ENCODE measurements around the gene PBX1.

The PBX1 gene

DNA sequence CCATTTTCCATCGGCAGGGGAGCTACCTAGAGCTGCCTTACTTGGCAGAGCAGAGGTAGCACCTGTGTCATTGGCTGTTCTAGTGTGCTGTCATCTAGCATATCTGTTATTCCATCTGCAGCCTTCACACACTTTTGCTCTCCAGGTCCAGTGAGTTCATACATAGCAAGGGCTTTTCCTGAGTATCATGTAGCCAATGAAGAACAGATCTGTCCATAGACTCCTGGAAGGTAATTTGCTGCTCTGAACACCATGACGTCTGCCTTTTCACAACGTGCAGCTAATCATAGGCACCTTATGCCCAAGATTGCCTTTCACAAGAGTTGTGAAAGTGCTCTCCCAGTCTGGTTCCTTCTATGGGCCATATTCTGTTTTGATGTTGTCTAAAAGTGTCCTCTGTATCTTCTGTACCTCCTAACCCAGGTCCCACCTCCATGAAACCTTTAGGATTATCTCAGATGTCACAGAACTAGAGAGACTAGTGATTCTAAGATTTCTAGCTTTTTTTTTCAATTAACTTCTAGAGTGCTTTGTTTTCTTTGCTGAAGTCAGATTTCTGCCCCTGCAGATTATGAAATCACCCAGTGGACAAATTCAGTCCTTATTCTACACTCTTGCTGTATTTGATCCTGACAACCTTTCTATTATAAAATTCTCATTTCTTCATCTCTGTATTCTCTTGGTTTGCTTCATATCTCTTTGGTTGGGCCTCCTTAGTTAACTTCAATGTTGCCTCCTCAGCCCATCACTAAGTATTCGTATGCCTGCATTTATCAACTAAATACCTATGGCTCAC is 134.8 kb downstream of the PBX1 start:
- no peak for DNase-seq (ENCODE audit: low read depth in 1 of 2, low spot score in 1 of 2)

GRCh38 chr1:164694505-164694904 is 135.5 kb downstream of the PBX1 start:
- no peak for DNase-seq (ENCODE audit: low read depth in 1 of 2, low spot score in 1 of 2)

DNA sequence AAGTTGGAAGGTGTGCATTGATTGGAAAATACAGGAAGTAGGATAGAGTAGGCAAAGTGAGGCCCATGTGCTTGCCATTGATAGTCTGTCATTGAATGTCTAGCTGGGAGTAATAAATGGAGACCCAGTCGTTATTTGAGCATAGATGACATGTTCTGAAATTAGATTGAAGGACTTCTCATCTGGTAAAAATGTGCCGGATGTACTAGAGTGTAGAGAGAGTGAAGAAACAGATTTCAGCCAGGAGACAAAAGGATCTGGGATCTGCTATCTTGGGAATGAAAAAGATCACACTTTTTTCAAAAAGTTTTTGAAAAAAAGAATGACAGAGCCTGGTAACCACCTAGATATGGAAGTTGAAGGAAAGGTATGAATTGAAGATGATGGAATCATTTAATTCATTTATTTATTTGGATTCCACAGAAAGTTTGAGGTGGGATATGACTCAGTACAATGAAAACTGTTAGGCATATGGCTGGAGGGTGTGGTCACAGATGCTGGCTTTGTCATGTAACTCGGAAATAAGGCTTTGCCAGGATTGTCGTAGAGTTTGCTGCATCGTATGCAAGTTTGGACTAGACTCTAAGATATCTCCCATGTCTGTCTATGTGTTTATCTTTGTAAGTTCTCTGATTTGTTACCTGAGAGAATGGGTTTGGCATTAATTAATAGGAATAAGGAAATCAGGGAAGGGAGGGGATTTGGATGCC is 137.1 kb downstream of the PBX1 start:
- no peak for DNase-seq (ENCODE audit: low read depth in 1 of 2, low spot score in 1 of 2)

DNA sequence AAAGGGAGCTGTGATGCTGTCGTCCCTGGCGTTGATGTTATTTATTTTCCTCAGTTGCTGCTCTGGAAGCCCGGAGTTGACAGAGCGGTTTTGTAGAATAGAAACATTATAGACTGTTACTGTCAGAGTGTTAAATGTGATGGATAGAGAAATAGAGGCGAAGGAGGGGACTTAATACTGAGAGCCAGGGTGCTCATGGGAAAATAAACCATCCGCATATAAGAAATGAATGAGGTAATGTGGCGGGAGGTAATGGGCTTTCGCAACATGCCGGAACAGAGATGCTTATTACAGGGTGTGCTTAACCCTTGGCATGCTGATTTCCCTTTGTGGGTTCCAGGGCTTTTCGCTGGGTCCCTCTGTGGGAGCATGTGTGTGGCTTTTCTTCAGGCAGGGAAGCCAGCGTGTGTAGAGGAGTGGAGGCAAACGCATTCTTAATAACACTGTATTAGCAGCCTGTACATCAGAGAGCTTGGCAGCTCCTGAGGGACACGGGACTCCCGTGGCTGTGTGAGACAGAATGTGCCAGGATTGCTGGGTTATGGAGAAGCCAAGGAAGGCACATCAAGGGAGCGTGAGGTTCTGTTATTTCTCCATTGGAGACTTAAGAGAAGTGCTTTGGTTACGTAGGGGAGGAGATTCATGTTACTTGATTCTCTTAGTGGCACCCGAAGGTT is 141.0 kb downstream of the PBX1 start:
- DNase-seq (ENCODE audit: low read depth in 1 of 2, low spot score in 1 of 2) = no peak

- DNase-seq (ENCODE audit: low read depth in 1 of 2, low spot score in 1 of 2) = no peak
Measured at GRCh38 chr1:164700683-164701082, 141.7 kb downstream of the PBX1 start.

GRCh38 chr1:164701189-164701761 is 142.3 kb downstream of the PBX1 start:
- no peak for DNase-seq (ENCODE audit: low read depth in 1 of 2, low spot score in 1 of 2)

- DNase-seq (ENCODE audit: low read depth in 1 of 2, low spot score in 1 of 2) = no peak
Measured at GRCh38 chr1:164702216-164702615, 143.2 kb downstream of the PBX1 start.

DNA sequence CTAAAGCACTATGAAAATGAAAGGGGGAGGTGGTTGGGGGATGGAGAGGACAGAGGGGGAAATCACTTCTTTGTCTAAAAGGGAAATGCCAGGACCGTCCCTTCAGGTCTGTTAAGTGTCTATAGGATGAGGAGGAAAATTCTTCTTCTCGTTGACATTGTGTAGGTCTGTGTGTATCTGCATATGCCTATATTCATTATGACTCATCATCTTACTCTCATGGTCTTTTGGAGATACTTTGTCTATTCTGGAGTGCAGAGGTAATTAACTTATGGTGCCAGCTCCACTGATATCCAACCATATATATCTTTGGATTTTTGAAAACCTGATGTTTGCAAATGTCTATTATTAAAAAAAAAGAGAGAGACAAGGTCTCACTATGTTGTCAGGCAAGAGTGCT is 143.7 kb downstream of the PBX1 start:
- no peak for DNase-seq (ENCODE audit: low read depth in 1 of 2, low spot score in 1 of 2)

DNA sequence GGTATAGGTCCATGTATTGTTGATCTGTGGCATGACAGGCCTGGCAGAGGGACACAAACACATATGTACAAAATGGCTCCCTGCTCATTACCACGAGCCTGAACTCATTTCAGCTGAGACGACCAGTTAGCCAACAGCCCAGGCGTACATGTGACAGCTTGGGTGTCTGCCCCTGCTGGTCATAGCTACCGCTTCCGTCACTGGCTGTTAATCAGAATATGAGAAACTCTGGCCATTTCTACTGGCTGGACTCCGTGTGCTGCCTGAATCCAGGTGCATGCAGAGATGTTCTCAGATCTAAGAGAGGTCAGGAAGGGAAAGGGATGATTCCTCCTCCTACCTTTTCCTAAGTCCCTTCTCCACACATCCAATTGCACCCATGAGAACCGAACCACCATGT is 144.5 kb downstream of the PBX1 start:
- no peak for DNase-seq (ENCODE audit: low read depth in 1 of 2, low spot score in 1 of 2)

DNA sequence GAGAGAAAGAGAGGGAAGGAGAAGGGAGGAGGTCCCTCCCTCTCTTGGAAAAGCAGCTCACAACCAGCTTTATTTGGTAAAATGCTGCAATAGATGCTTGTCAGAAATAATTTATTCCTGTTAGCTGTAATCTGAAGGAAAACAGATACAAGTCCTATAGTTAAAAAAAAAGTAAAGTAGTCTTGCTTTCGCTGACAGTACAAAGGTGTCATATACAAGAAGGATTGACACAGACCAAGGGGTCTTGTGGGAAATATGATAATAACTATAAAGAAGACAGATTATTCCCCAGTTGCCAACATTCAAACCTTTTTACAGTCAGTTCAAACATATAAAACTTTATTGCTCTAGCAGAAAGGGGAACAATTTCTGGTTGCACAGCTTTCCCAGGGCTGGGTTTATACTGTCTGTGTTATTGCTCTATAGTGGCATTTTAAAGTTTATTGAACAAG is 145.0 kb downstream of the PBX1 start:
- DNase-seq (ENCODE audit: low read depth in 1 of 2, low spot score in 1 of 2) = no peak

DNA sequence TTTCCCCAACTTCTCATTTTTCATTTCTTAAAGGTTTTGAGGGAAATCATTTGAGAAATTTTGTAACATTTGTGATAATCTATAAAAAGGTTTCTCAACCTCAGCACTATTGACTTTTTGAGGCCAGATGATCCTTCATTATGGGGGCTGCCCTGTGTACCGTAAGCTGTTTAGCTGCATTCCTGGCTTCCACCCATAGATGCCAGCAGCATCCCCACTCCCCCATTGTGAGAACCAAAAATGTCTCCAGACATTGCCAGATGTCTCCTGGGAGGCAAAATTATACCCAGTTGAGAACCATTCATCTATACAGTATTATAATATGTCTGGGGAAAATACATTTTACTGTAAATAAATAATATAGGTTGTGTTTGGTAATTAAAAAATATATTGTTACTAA is 146.0 kb downstream of the PBX1 start:
- no peak for DNase-seq (ENCODE audit: low read depth in 1 of 2, low spot score in 1 of 2)

DNA sequence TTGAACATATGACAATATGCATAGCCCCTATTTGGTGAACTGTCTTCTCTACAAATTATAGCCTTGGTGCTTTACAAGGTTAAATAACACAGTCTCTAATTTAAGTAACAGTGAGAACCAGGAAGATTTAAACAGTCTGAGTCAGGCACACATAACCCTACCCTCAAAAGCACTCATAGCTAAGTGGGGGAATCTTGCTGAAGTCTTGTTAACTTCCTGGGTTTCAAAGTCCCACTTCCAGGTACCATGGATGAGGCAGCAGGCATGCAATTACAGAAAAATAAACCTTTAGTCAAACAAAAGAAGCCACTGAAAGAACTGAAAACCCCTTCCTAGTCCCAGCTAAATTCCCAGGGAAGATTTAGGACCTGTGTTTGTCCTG is 147.6 kb downstream of the PBX1 start:
- DNase-seq (ENCODE audit: low read depth in 1 of 2, low spot score in 1 of 2) = no peak

- no peak for DNase-seq (ENCODE audit: low read depth in 1 of 2, low spot score in 1 of 2)
Measured at GRCh38 chr1:164707868-164708331, 148.9 kb downstream of the PBX1 start.

- no peak for DNase-seq (ENCODE audit: low read depth in 1 of 2, low spot score in 1 of 2)
Measured at GRCh38 chr1:164708596-164708995, 149.6 kb downstream of the PBX1 start.

DNA sequence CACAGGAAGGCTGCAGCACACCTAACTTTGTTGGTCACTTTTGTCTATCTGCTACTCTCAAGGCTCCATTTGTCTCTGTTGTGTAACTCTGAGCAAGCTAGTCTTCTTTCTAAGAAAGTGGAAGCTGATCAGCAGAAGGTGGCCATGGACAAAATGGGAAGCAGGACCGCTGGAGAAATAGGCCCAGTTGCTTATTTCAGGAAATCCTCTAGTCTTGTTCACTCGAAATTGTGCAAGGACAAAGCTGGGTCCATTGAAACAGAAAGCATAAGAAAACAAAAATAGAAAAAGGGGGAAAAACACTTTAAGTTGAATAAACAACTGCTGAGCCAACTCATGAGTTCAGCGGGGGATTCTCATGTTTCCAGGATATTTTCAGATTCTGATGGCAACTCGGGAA is 150.1 kb downstream of the PBX1 start:
- no peak for DNase-seq (ENCODE audit: low read depth in 1 of 2, low spot score in 1 of 2)

GRCh38 chr1:164709541-164710278 is 150.7 kb downstream of the PBX1 start:
- no peak for DNase-seq (ENCODE audit: low read depth in 1 of 2, low spot score in 1 of 2)

- no peak for DNase-seq (ENCODE audit: low read depth in 1 of 2, low spot score in 1 of 2)
Measured at GRCh38 chr1:164712131-164713036, 153.4 kb downstream of the PBX1 start.

DNA sequence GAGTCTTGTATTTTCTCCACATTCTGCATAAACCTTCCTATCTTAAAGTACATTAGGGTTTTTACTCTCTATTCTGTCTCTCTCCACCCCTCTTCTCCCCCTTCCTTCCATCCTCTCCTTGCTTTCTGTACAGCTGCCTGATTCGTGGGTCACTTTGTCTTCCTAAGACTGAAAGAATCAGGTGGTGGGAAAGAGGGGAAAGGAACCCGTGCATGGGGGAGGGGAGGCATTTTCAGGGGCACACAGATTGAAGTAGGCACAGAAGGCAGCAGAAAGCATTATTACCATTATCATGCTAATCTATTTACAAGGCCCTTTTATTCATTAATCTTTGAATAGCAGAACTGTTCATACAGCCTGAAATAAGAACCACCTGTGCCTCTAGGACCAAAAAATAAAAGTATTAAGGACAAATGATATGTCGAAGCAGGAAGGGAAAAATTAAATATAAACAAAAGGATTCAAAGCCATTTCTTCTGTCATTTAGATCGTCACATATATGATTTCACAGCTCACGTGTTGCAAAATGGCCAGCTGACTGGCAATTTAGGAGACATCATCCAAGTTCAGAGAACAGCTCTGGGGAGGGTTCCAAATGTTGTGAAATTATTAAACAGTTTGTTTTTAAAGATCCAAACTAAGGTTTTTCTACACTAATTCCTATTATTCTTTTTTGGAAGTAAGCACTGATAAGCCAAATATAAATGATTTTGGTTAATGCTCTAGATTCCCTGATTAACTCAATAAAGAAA is 154.6 kb downstream of the PBX1 start:
- DNase-seq (ENCODE audit: low read depth in 1 of 2, low spot score in 1 of 2) = no peak

DNA sequence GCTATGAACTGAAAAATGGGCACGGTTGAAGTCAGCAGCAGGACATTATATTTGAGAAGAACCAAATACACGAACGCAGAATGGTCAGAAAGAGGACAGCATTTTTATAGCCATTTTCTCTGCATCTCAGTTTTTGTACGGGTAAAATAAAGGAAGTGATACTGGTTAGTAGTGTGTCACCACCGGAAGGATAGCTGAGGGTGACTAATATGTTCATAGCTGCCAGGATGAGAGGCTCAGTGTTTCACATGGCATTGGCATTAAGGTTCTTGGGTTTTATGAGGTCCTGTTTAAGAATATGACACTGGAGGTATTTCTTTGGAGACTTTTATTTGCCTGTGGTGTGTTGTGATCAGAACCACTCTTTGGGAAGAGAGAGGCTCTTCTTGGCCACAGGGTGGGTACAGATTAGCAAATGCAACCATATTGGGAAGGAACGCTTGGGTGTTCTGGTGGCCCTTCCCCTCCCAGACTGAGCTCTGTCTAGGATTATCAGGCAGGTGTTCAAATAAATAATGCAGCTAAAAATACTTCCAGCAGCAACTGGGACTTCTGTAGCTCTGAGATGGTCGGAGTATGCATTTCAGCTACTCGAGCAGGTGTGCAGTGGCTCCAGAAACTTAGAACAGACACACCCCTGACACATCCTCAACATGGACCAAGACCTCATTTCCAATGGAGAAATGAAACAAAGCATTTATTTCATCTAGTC is 158.2 kb downstream of the PBX1 start:
- DNase-seq (ENCODE audit: low read depth in 1 of 2, low spot score in 1 of 2) = no peak

All from stimulated activated CD4-positive, alpha-beta T cell treated with anti-CD3 and anti-CD28 coated beads, Interleukin-15, amount 100 ng/mL, for 1 hour (primary cell).